Measurements from ENCODE around the gene PAFAH1B1.

The PAFAH1B1 gene

GRCh38 chr17:2713881-2714280 is 120.4 kb downstream of the PAFAH1B1 start:
- no peak overlapping the region for H3K27ac ChIP-seq (ENCODE audit: low read length)
- no peak overlapping the region for H3K4me2 ChIP-seq (ENCODE audit: low read length)

GRCh38 chr17:2716649-2717048 is 123.2 kb downstream of the PAFAH1B1 start:
- no peak for TF ChIP-seq EZH2phosphoT487 (IDR thresholded peaks at IDR 0.05; ENCODE audit: low read depth)
- no peak for TF ChIP-seq CTCF (IDR thresholded peaks at IDR 0.05; ENCODE audit: low read depth, low read length)
- no peaks in the 10 kb centered on the region for H3K36me3 ChIP-seq (replicated peaks; ENCODE audit: low read depth, low read length)
- peaks cover 5% of the 10 kb centered on the region for H3K4me1 ChIP-seq (ENCODE audit: low read length)
- H3K4me2 ChIP-seq (ENCODE audit: low read length) = no peak overlapping the region
- no peaks in the 10 kb centered on the region for H3K27me3 ChIP-seq (ENCODE audit: low read depth, low read length)
- no peaks in the 10 kb centered on the region for H4K20me1 ChIP-seq (ENCODE audit: insufficient read depth, low read length)
- no peak overlapping the region for H3K9ac ChIP-seq (ENCODE audit: low read length)
- no peak overlapping the region for H3K4me3 ChIP-seq (ENCODE audit: low read length)
- H3K27ac ChIP-seq (ENCODE audit: low read length) = no peak overlapping the region
- no peaks in the 10 kb centered on the region for H3K9me3 ChIP-seq (ENCODE audit: insufficient read depth, low read length)
- H3K79me2 ChIP-seq (ENCODE audit: low read length) = peaks cover 13% of the 10 kb centered on the region
- no peak overlapping the region for H2AFZ ChIP-seq (ENCODE audit: low read depth, low read length)

More at GRCh38 chr17:2713881-2714280, 120.4 kb downstream of the PAFAH1B1 start:
- Histone ChIP-seq H3K4me1 (ENCODE audit: low read length) (peaks cover 5% of the 10 kb centered on the region), H3K27me3 (ENCODE audit: low read depth, low read length) (no peaks in the 10 kb centered on the region), H4K20me1 (ENCODE audit: insufficient read depth, low read length) (peaks cover 19% of the 10 kb centered on the region; the same call in 1 of the 2 replicates), H3K9me3 (ENCODE audit: insufficient read depth, low read length) (no peaks in the 10 kb centered on the region), H3K79me2 (ENCODE audit: low read length) (peaks cover 40% of the 10 kb centered on the region), H3K4me3 (ENCODE audit: low read length) (no peak overlapping the region), H3K36me3 (replicated peaks; ENCODE audit: low read depth, low read length) (no peaks in the 10 kb centered on the region), H2AFZ (ENCODE audit: low read depth, low read length) (no peak overlapping the region), H3K9ac (ENCODE audit: low read length) (no peak overlapping the region)
- TF ChIP-seq CTCF (IDR thresholded peaks at IDR 0.05; ENCODE audit: low read depth, low read length) (no peak), EZH2phosphoT487 (IDR thresholded peaks at IDR 0.05; ENCODE audit: low read depth) (no peak)

- H3K27me3 ChIP-seq (ENCODE audit: low read depth, low read length) = no peaks in the 10 kb centered on the region
- no peak overlapping the region for H2AFZ ChIP-seq (ENCODE audit: low read depth, low read length)
- no peaks in the 10 kb centered on the region for H3K4me1 ChIP-seq (ENCODE audit: low read length)
- no peaks in the 10 kb centered on the region for H3K36me3 ChIP-seq (replicated peaks; ENCODE audit: low read depth, low read length)
- H3K27ac ChIP-seq (ENCODE audit: low read length) = no peak overlapping the region
- TF ChIP-seq EZH2phosphoT487 (IDR thresholded peaks at IDR 0.05; ENCODE audit: low read depth) (no peak), CTCF (IDR thresholded peaks at IDR 0.05; ENCODE audit: low read depth, low read length) (no peak)
- H3K9me3 ChIP-seq (ENCODE audit: insufficient read depth, low read length) = no peaks in the 10 kb centered on the region
- H4K20me1 ChIP-seq (ENCODE audit: insufficient read depth, low read length) = no peaks in the 10 kb centered on the region
- H3K79me2 ChIP-seq (ENCODE audit: low read length) = no peaks in the 10 kb centered on the region
- H3K9ac ChIP-seq (ENCODE audit: low read length) = no peak overlapping the region
- H3K4me2 ChIP-seq (ENCODE audit: low read length) = no peak overlapping the region
- H3K4me3 ChIP-seq (ENCODE audit: low read length) = no peak overlapping the region
Observed at GRCh38 chr17:2718150-2718938, 124.9 kb downstream of the PAFAH1B1 start.

- Histone ChIP-seq H3K79me2 (ENCODE audit: low read length) (no peaks in the 10 kb centered on the region), H2AFZ (ENCODE audit: low read depth, low read length) (no peak overlapping the region), H3K9me3 (ENCODE audit: insufficient read depth, low read length) (no peaks in the 10 kb centered on the region), H3K4me1 (ENCODE audit: low read length) (no peaks in the 10 kb centered on the region), H3K27me3 (ENCODE audit: low read depth, low read length) (no peaks in the 10 kb centered on the region), H3K9ac (ENCODE audit: low read length) (no peak overlapping the region), H4K20me1 (ENCODE audit: insufficient read depth, low read length) (no peaks in the 10 kb centered on the region), H3K36me3 (replicated peaks; ENCODE audit: low read depth, low read length) (no peaks in the 10 kb centered on the region), H3K27ac (ENCODE audit: low read length) (no peak overlapping the region), H3K4me2 (ENCODE audit: low read length) (no peak overlapping the region), H3K4me3 (ENCODE audit: low read length) (no peak overlapping the region)
- TF ChIP-seq EZH2phosphoT487 (IDR thresholded peaks at IDR 0.05; ENCODE audit: low read depth) = no peak
Observed at GRCh38 chr17:2719861-2720260, 126.4 kb downstream of the PAFAH1B1 start.

Measured in OCI-LY3 (cell line).